ENCODE data around the gene POC1B.
A peak's percentile ranks its signal among the peaks of the same experiment; 100 is the strongest.

POC1B gene

GRCh38 chr12:89525824-89526770, at the start of gene POC1B:
Gene POC1B (minus strand): TSS chr12:89526047. CDS start chr12:89525895, 152 bp downstream.
- peak; percentile 62 to 68 for DNase-seq

DNA sequence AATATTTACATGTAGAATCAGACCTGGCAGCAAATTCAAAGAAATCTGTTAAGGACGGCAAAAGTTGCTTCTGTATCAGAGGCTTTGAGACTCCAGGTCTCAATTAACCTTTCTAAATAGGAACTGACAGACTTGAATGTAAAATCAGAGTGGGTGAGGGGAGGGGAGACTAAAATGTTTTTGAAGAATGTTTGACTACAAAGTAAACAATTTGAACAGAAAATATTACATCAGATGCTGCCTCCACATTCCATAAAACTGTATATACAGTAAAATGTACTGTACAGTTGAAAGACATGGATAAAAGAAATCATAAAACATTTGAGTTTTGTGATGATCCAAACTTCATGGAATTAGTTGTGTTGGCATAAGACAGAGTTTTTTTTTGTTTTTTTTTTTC, 49.5 kb upstream of the POC1B start:
- DNase-seq: no peak

DNA sequence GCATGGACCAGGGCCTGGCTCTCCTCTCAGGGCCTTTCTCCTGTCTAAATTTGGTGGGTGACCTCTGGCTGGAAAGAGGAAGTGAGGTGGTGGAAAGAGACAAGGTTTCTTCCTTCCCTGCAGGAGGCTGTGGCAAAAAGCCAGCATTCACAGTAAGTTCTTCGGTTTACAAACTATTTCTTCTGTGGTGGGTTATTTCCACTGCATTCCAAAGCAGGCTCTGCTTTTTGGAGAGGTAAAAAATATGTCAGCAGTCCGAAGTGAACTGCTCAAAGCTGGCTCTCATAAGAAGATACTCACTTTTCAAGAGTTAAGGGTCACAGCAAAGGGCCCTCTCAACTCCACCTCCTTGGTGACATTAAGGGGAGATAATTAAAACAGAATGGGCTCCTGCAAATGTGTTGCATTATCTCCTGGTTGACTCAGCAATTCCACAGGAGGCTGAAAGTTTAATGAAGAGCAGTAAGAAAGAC, 48.9 kb upstream of the POC1B start:
- no peak for DNase-seq

- no peak for DNase-seq
Measured at GRCh38 chr12:89573051-89573810, 47.4 kb upstream of the POC1B start.

- DNase-seq: no peak
Measured at GRCh38 chr12:89571491-89572195, 45.8 kb upstream of the POC1B start.

- DNase-seq: no peak
Measured at GRCh38 chr12:89568484-89568883, 42.6 kb upstream of the POC1B start.

DNA sequence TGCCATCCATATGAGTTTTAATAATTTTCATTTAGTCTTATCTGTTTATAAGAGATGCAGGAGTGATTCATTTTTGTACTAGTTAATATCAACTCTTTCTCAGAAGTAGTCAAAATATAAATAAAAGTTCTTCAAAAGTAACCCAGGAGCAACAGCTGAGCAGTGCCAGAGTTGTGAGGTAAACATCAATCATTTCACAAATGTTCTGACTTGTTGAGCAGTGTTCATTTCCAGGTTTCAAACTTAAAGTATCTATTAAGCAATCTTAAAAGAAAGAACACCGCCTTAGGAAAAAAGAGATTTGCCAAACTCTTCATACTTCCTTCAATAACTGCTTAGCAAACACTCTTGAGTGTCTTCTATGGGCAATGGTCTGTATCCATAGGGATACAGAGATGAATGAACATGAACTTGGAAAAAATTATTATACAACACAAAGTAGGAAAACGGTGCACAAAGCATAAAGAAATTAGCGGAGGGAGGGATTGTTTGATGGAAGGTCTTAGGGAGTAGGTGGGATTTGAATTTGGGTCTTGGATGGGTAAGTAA, 41.9 kb upstream of the POC1B start:
- DNase-seq: no peak

DNA sequence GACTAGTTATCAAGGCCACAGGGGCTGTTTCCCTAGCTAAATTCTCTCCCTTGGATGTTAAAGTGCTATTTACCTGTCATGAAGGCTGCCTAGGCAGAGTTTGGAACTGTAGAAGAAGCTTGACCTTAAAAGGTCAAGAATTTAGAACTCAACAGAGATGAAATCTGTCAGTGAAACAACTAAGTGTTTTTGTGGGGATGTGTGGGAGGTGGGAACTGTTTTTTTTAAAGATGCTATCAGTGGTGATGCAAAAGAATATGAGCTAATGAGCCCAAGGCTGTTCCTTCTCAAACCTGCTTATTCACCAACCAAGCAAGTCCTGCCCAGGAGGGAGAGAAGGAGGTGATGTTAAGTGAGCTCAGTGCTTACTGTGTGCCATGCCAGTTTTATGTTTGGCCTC, 40.8 kb upstream of the POC1B start:
- no peak for DNase-seq

DNA sequence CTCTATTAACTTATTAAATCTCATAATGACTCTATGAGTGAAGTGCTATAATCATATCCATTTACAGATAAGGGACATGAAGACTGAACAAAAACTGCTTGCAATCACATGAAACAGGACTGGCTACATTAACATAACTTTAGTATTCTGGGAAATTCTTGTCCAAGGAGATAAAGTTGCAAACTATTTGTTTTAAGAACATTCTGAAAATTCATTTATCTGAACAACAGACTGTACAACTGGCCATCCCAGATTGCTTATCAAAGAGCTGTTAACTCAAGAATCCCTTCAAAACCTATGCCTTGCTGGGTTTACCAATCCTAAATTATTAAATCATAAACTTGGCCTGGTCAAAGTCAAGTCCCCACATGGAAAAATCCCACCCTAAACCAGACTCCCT, 39.2 kb upstream of the POC1B start:
- DNase-seq: no peak

DNA sequence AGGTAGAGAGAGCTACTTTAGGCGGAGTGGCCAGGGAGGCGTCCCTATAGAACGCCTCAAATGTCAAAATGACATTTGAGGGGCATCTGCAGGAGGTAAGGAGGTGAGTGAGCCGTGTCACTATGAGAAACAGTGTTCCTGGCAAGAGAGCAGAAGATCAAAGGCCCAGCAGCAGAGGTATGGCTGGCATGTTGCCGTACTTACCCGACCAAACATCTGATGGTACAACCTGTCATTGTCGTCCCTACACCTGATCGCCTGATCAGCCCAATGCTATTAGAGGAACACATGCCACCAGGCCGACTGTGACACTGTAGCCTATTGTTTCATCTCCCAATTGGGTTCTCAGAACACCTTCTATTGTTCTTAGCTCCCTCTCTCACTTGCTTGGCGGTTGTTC, 33.9 kb upstream of the POC1B start:
- no peak for DNase-seq

DNA sequence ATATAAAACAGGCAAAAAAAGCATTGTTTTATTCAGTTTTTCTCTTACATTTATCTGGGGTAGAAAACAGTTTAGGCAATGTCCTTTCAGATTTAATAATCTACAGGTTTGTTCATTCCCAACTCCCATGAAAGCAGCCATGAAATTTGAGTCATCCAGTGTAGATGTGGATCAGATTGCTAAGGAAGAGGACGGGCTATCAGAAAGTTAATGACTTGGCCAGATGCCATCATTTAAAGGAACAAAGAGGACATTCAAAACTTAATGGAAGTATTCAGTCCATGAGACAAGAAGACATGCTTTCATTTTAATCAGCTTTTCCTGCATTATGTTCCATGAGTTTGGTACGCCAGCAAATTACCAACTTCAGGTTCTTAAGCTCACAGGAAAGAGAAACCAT, 31.1 kb upstream of the POC1B start:
- DNase-seq: no peak

DNA sequence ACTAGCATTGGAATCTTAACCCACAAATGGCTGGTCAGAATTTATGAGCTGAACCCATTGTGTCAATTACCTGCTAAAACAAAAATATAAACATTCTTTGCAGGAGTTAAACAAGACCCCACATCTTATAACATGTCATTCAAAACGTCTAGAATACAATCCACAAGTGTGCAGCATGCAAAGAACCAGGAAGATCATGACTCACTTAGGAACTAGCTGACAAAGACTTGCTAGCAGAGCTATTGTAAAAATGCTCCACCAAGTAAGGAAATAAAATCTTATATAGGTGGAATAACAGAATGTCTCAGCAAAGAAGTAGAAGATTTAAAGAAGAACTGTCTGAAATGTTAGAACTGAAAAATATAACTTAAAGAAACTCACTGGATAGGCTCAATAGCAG, 26.5 kb upstream of the POC1B start:
- DNase-seq: no peak

DNA sequence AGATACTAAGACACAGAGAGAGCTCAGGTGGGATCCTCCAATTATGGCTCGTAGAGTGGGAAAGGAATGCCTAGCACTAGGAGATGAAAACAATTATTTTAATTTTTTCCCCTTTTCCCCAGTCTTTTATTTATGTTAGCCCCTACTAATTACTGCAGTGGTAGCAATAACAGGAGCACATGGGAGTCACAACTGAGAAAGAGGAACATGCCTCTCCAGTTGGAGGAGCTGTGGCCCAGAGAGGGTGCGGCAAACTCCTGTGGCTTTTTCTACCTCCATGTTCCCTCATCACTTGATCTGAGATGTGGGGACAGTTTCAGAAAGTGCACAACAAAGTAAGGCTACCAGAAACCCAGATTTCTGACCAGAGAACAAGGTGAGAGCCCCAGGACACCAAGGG, 25.9 kb upstream of the POC1B start:
- no peak for DNase-seq

DNA sequence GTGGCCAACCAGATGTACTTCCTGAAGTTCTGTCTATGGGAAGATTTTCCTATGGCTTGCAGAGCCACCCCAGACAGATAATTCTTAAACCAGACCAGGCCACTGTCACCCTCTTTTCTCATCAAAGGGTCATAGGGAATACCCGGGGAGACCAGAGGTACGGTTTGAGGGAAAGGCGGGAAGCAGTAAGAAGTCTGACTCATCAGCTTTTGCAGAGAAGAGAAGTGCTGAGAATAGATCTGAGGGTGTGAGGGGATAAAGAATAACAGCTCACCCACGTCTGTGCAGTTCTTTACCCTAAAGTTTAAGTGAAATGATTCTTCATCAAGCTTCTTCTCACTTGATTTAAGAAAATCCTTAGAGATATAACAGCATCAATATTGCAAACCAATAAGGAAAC, 21.3 kb upstream of the POC1B start:
- no peak for DNase-seq

DNA sequence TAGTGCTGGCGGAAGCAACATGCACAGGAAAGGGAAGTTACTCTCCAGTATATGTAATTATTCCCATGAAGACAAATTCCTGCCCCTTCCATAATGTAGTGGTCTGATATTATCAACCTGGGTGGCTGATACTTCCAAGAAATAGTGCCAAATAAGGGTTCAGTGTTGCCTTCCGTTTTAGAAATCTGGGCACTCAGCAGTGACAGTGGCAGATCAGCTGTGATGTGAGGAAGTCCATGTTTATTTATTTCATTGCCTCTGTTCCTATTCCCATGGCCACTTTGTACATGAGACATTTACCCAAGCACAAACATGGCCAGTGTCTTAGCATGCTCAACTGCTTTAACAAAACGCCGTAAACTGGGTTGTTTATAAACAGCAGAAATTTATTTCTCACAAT, 20.3 kb upstream of the POC1B start:
- DNase-seq: no peak

GRCh38 chr12:89544681-89545184, 18.9 kb upstream of the POC1B start:
- DNase-seq: no peak

- DNase-seq: no peak
Measured at GRCh38 chr12:89544022-89544421, 18.2 kb upstream of the POC1B start.

GRCh38 chr12:89542912-89543592, 17.2 kb upstream of the POC1B start:
- peak; percentile 22 to 40 for DNase-seq

DNA sequence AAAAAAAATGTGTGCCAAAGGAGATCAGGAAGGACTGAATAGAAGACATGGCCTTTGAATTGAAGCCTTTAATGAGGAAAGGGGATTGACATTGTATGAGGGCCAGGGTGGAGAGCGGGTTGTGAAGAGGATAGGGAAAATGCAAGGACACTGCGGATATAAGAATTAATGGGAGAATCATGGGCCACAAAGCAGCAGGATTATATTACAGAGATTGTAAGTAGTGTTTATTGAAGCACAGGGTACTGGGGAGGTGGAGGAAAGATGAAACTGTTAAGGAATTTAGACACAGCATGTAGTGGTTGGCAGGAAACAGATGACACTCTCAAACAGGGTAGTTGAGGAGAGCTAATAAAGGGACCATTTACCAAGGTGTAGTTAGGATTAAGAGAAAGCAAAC, 16.4 kb upstream of the POC1B start:
- DNase-seq: no peak

- DNase-seq: no peak
Measured at GRCh38 chr12:89540586-89540985, 14.7 kb upstream of the POC1B start.

DNA sequence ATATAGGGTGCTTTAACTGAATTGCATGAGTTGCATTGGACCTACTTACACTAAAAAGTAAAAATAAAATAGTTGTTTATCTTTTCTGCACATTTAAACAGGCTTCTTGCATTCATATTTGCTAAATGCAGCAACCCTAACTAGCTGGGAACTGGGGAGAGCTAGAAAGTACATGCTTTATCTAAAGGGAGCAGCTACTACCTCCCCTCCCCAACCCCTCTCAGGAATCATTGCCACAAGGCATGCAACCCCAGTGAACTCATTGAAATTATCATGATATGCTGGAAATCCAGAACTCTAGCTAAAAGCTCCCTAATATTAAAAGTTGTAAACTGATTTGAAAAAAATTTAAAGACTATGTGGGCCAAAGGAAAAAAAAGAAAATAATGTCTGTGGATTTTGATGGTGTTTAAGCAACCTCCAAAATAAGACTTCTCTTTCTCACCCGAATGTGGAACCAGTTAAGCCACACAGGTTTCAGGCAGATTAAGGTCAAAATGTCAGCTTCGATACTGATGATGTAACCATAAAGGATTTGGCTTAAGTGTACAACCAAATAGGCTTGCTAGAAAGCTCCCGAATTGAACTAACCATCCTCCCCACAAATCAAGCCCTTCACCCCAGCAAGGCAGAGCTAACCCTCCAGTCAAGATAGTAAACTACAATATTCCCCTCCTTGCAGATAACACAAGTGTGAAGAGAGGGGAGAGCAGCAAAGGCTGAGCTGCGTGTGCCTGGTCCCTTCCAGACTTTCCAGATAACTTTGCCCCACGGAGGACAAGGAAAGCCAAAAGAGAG, 13.8 kb upstream of the POC1B start:
- DNase-seq: no peak

All from NCI-H1930 (cell line).